Psoas muscle (tissue), 8 donors: ENCODE measurements around the gene LPA. TPM values are rescaled to one million over a fixed set of nuclear protein-coding genes. Genes with fewer than 3 reads are reported as not detected.
"Not testable (repeated sequence)": the region's sequence is repeated elsewhere in the genome, so short reads cannot be mapped to it uniquely, and the experiment has no call there.

Source experiments
- ATAC-seq, 4 donors: fragments of 200-7000 bp; cut with Tn5 transposase; one replicate each; pipeline ENCODE4 v1.9.1; 2020; ENCODE audit warnings: moderate library complexity in 3 of 4, mild to moderate bottlenecking in 2 of 4
- DNase-seq, 2 donors: peaks; one replicate each; pipeline ENCODE4 v3.0.0-alpha.2; 2020
- H3K27ac ChIP-seq: fragments of 200-600 bp; one replicate; pipeline ENCODE4 v1.8.0; 2022
- H3K27me3 ChIP-seq, 3 donors: fragments of 200-600 bp in 1 of 3; one replicate each; pipeline versions ENCODE4 v1.6.1 to v1.8.0; 2013 to 2022; ENCODE audit warnings: low read length in 2 of 3, mild to moderate bottlenecking in 2 of 3, moderate library complexity in 1 of 3; ENCODE audit not compliant: insufficient read depth in 3 of 3
- H3K36me3 ChIP-seq, 2 donors: fragments of 200-600 bp in 1 of 2; one replicate each; pipeline versions ENCODE4 v1.6.1 to v1.8.0; 2013 to 2022; ENCODE audit warnings: low read depth in 1 of 2, mild to moderate bottlenecking in 1 of 2, moderate library complexity in 1 of 2; ENCODE audit not compliant: insufficient read depth in 1 of 2
- H3K4me1 ChIP-seq: fragments of 200-600 bp; one replicate; pipeline ENCODE4 v1.8.0; 2022
- H3K4me3 ChIP-seq: fragments of 200-600 bp; one replicate; pipeline ENCODE4 v1.8.0; 2022; ENCODE audit warnings: mild to moderate bottlenecking
- H3K9me3 ChIP-seq: fragments of 200-600 bp; one replicate; pipeline ENCODE4 v1.8.0; 2022
- CTCF ChIP-seq: fragments of 200-600 bp; IDR thresholded peaks from one replicate; pipeline ENCODE4 v1.8.0; 2022; ENCODE audit warnings: antibody characterized with exemption
- WGBS, 3 donors: extraction: QIAGEN DNeasy Blood & Tissue Kit; methylation state at CpG; one replicate each; pipeline versions ENCODE4 v1.1.6 to v1.1.7; 2013; 5-methylcytosine and 5-hydroxymethylcytosine counted together
- intact Hi-C, 2 donors: fragments of 100-400 bp; cut with DNase I; formaldehyde crosslinking; loops; one replicate each; pipeline versions ENCODE4 v1.11.0 to v1.14.2; 2022
- polyA plus RNA-seq, 3 donors: library from polyadenylated mRNA; stranded (reverse); fragments of 200-250 nt; gene quantifications; one replicate each; pipeline ENCODE4 v1.2.3, GENCODE V29; 2013
- total RNA-seq, 4 donors: library from RNA; stranded (reverse); fragmentation: NEBNext Ultra II Directional in 2 of 4; extraction: Animal tissue kit (Norgen Biotek cat#: 25700) in 2 of 4; gene quantifications; one replicate each; pipeline versions ENCODE4 v1.2.1 to v1.2.4, GENCODE V29; 2021 to 2023
- donor health status: healthy with polysubstance abuse.
- donor health status: DM: no; HTN: no; CAD: no; lungs with moderate emphysema.
- donor health status: Bipolar disorder and iron deficiency.
- donor health status: healthy.
- donor health status: DM: yes; HTN: yes; CAD: no.
- donor health status: DM: no; HTN: no; CAD: no.
- donor health status: DM: no; HTN: no; CAD: no.
- donor health status: DM: yes; HTN: yes; CAD: no.

Gene LPA
- total and polyA plus RNA-seq, 7 donors = 0.17 TPM; not detected in 6

- WGBS, 3 donors = 5 to 8% (median 7%) methylated on average over 9 of the region's 9 CpGs
- Histone ChIP-seq H3K4me1 (peaks cover 4% of the 10 kb centered on the region), H3K27ac (no peak overlapping the region), H3K9me3 (no peaks in the 10 kb centered on the region), H3K4me3 (peak overlapping the region; percentile 13), H3K36me3 (no peaks in the 10 kb centered on the region), H3K27me3 (no peaks in the 10 kb centered on the region)
- ATAC-seq (peak; percentile 62 to 82 (median 78)), DNase-seq (peak; percentile 39 to 63)
- intact Hi-C loops = loop anchor here in 1 of 2 donors (1.0 to 10.0 kb wide), 2 partner anchors 15 to 669 kb away; no protein-coding TSS in a partner anchor
- peak; percentile 94 for TF ChIP-seq CTCF
Observed at GRCh38 chr6:160534050-160534696, 129.9 kb downstream of the LPA start.

GRCh38 chr6:160532315-160532714, 131.8 kb downstream of the LPA start:
- ATAC-seq = no peak
- H3K4me1 ChIP-seq = peaks cover 4% of the 10 kb centered on the region
- intact Hi-C loops = loop anchor here in 1 of 2 donors (10.0 kb wide), 1 partner anchor 668 kb away; no protein-coding TSS in a partner anchor
- no peak overlapping the region for H3K27ac ChIP-seq
- H3K27me3 ChIP-seq = no peaks in the 10 kb centered on the region
- 70 to 76% (median 72%) methylated on average over 4 of the region's 4 CpGs for WGBS, 3 donors
- TF ChIP-seq CTCF = no peak
- H3K36me3 ChIP-seq = no peaks in the 10 kb centered on the region
- H3K4me3 ChIP-seq = no peak overlapping the region
- no peaks in the 10 kb centered on the region for H3K9me3 ChIP-seq
- no peak for DNase-seq

- intact Hi-C loops = loop anchor here in 1 of 2 donors (10.0 kb wide), 1 partner anchor 667 kb away; no protein-coding TSS in a partner anchor
- Histone ChIP-seq H3K9me3 (no peaks in the 10 kb centered on the region), H3K27me3 (no peaks in the 10 kb centered on the region), H3K4me1 (peaks cover 4% of the 10 kb centered on the region), H3K27ac (no peak overlapping the region), H3K36me3 (no peaks in the 10 kb centered on the region), H3K4me3 (no peak overlapping the region)
- 72 to 81% (median 79%) methylated on average over 2 of the region's 2 CpGs for WGBS, 3 donors
- DNase-seq (no peak), ATAC-seq (no peak)
- TF ChIP-seq CTCF = no peak
Observed at GRCh38 chr6:160531826-160532225, 132.2 kb downstream of the LPA start.

- ATAC-seq, H3K9me3 ChIP-seq, H3K36me3 ChIP-seq, H3K4me1 ChIP-seq, DNase-seq, H3K27me3 ChIP-seq, H3K27ac ChIP-seq, H3K4me3 ChIP-seq: not testable (repeated sequence)
- intact Hi-C loops = loop anchor here in 1 of 2 donors (10.0 kb wide), 1 partner anchor 845 kb away; no protein-coding TSS in a partner anchor
- WGBS, 3 donors = 88 to 92% (median 90%) methylated on average over 5 of the region's 5 CpGs
Observed at GRCh38 chr6:160529524-160529923, 134.6 kb downstream of the LPA start.

GRCh38 chr6:160523223-160523622, 140.9 kb downstream of the LPA start:
- TF ChIP-seq CTCF = no peak
- Histone ChIP-seq H3K36me3 (no peaks in the 10 kb centered on the region), H3K4me3 (no peak overlapping the region), H3K9me3 (no peaks in the 10 kb centered on the region), H3K27me3 (no peaks in the 10 kb centered on the region), H3K4me1 (no peaks in the 10 kb centered on the region), H3K27ac (no peak overlapping the region)
- intact Hi-C loops = loop anchor here in 1 of 2 donors (10.0 kb wide), 1 partner anchor 852 kb away; no protein-coding TSS in a partner anchor
- DNase-seq (no peak), ATAC-seq (no peak)
- WGBS, 3 donors = 95 to 99% (median 98%) methylated on average over 5 of the region's 5 CpGs
